ENCODE measurements around the gene TRIO.

The TRIO gene

GRCh38 chr5:14109041-14109747, 33.9 kb upstream of the TRIO start:
- Histone ChIP-seq H3K9ac (ENCODE audit: low read depth in 1 of 2, low read length in 2 of 2) (no peak overlapping the region), H3K9me3 (ENCODE audit: control insufficient read depth in 1 of 2, low read length in 2 of 2) (no peaks in the 10 kb centered on the region), H3K27me3 (ENCODE audit: control insufficient read depth in 1 of 2, insufficient read depth in 2 of 2, low read length in 2 of 2) (no peaks in the 10 kb centered on the region), H3K27ac (ENCODE audit: low read depth, low read length) (no peak overlapping the region), H3K4me1 (ENCODE audit: control insufficient read depth in 1 of 2, insufficient read depth in 2 of 2, low read length in 2 of 2) (peaks cover 10 to 14% of the 10 kb centered on the region in 2 donors), H3K36me3 (ENCODE audit: control insufficient read depth in 1 of 2, insufficient read depth in 2 of 2, low read length in 2 of 2) (no peaks in the 10 kb centered on the region), H3K4me3 (ENCODE audit: low read depth in 1 of 2, low read length in 2 of 2) (no peak overlapping the region)

- Histone ChIP-seq H3K9ac (ENCODE audit: low read depth in 1 of 2, low read length in 2 of 2) (no peak overlapping the region), H3K36me3 (ENCODE audit: control insufficient read depth in 1 of 2, insufficient read depth in 2 of 2, low read length in 2 of 2) (no peaks in the 10 kb centered on the region), H3K27ac (ENCODE audit: low read depth, low read length) (no peak overlapping the region), H3K4me3 (ENCODE audit: low read depth in 1 of 2, low read length in 2 of 2) (no peak overlapping the region), H3K4me1 (ENCODE audit: control insufficient read depth in 1 of 2, insufficient read depth in 2 of 2, low read length in 2 of 2) (peaks cover 10 to 14% of the 10 kb centered on the region in 2 donors), H3K9me3 (ENCODE audit: control insufficient read depth in 1 of 2, low read length in 2 of 2) (no peaks in the 10 kb centered on the region), H3K27me3 (ENCODE audit: control insufficient read depth in 1 of 2, insufficient read depth in 2 of 2, low read length in 2 of 2) (no peaks in the 10 kb centered on the region)
Measured at GRCh38 chr5:14109771-14110170, 33.4 kb upstream of the TRIO start.

- H3K27me3 ChIP-seq (ENCODE audit: control insufficient read depth in 1 of 2, insufficient read depth in 2 of 2, low read length in 2 of 2) = no peaks in the 10 kb centered on the region
- no peak overlapping the region for H3K4me3 ChIP-seq (ENCODE audit: low read depth in 1 of 2, low read length in 2 of 2)
- H3K9ac ChIP-seq (ENCODE audit: low read depth in 1 of 2, low read length in 2 of 2) = no peak overlapping the region
- no peak overlapping the region for H3K27ac ChIP-seq (ENCODE audit: low read depth, low read length)
- H3K4me1 ChIP-seq (ENCODE audit: control insufficient read depth in 1 of 2, insufficient read depth in 2 of 2, low read length in 2 of 2) = peaks cover 10 to 14% of the 10 kb centered on the region in 2 donors
- H3K36me3 ChIP-seq (ENCODE audit: control insufficient read depth in 1 of 2, insufficient read depth in 2 of 2, low read length in 2 of 2) = no peaks in the 10 kb centered on the region
- no peaks in the 10 kb centered on the region for H3K9me3 ChIP-seq (ENCODE audit: control insufficient read depth in 1 of 2, low read length in 2 of 2)
Measured at GRCh38 chr5:14110196-14110595, 32.9 kb upstream of the TRIO start.

GRCh38 chr5:14110680-14111079, 32.5 kb upstream of the TRIO start:
- no peaks in the 10 kb centered on the region for H3K36me3 ChIP-seq (ENCODE audit: control insufficient read depth in 1 of 2, insufficient read depth in 2 of 2, low read length in 2 of 2)
- H3K27ac ChIP-seq (ENCODE audit: low read depth, low read length) = no peak overlapping the region
- H3K27me3 ChIP-seq (ENCODE audit: control insufficient read depth in 1 of 2, insufficient read depth in 2 of 2, low read length in 2 of 2) = no peaks in the 10 kb centered on the region
- no peak overlapping the region for H3K9ac ChIP-seq (ENCODE audit: low read depth in 1 of 2, low read length in 2 of 2)
- peaks cover 10 to 14% of the 10 kb centered on the region in 2 donors for H3K4me1 ChIP-seq (ENCODE audit: control insufficient read depth in 1 of 2, insufficient read depth in 2 of 2, low read length in 2 of 2)
- H3K4me3 ChIP-seq (ENCODE audit: low read depth in 1 of 2, low read length in 2 of 2) = no peak overlapping the region
- no peaks in the 10 kb centered on the region for H3K9me3 ChIP-seq (ENCODE audit: control insufficient read depth in 1 of 2, low read length in 2 of 2)

GRCh38 chr5:14112998-14113652, 30.0 kb upstream of the TRIO start:
- Histone ChIP-seq H3K9me3 (ENCODE audit: control insufficient read depth in 1 of 2, low read length in 2 of 2) (no peaks in the 10 kb centered on the region), H3K27me3 (ENCODE audit: control insufficient read depth in 1 of 2, insufficient read depth in 2 of 2, low read length in 2 of 2) (no peaks in the 10 kb centered on the region), H3K36me3 (ENCODE audit: control insufficient read depth in 1 of 2, insufficient read depth in 2 of 2, low read length in 2 of 2) (no peaks in the 10 kb centered on the region), H3K9ac (ENCODE audit: low read depth in 1 of 2, low read length in 2 of 2) (no peak overlapping the region), H3K4me1 (ENCODE audit: control insufficient read depth in 1 of 2, insufficient read depth in 2 of 2, low read length in 2 of 2) (peaks cover 10 to 14% of the 10 kb centered on the region in 2 donors), H3K4me3 (ENCODE audit: low read depth in 1 of 2, low read length in 2 of 2) (peak overlapping the region in 1 of 2 donors; percentile 16), H3K27ac (ENCODE audit: low read depth, low read length) (no peak overlapping the region)

- Histone ChIP-seq H3K27me3 (ENCODE audit: control insufficient read depth in 1 of 2, insufficient read depth in 2 of 2, low read length in 2 of 2) (no peaks in the 10 kb centered on the region), H3K4me1 (ENCODE audit: control insufficient read depth in 1 of 2, insufficient read depth in 2 of 2, low read length in 2 of 2) (peaks cover 10 to 14% of the 10 kb centered on the region in 2 donors), H3K27ac (ENCODE audit: low read depth, low read length) (no peak overlapping the region), H3K36me3 (ENCODE audit: control insufficient read depth in 1 of 2, insufficient read depth in 2 of 2, low read length in 2 of 2) (no peaks in the 10 kb centered on the region), H3K9ac (ENCODE audit: low read depth in 1 of 2, low read length in 2 of 2) (no peak overlapping the region), H3K4me3 (ENCODE audit: low read depth in 1 of 2, low read length in 2 of 2) (no peak overlapping the region), H3K9me3 (ENCODE audit: control insufficient read depth in 1 of 2, low read length in 2 of 2) (no peaks in the 10 kb centered on the region)
Measured at GRCh38 chr5:14114615-14115251, 28.4 kb upstream of the TRIO start.

- Histone ChIP-seq H3K27ac (ENCODE audit: low read depth, low read length) (no peak overlapping the region), H3K9ac (ENCODE audit: low read depth in 1 of 2, low read length in 2 of 2) (no peak overlapping the region), H3K27me3 (ENCODE audit: control insufficient read depth in 1 of 2, insufficient read depth in 2 of 2, low read length in 2 of 2) (no peaks in the 10 kb centered on the region), H3K36me3 (ENCODE audit: control insufficient read depth in 1 of 2, insufficient read depth in 2 of 2, low read length in 2 of 2) (no peaks in the 10 kb centered on the region), H3K4me3 (ENCODE audit: low read depth in 1 of 2, low read length in 2 of 2) (no peak overlapping the region), H3K4me1 (ENCODE audit: control insufficient read depth in 1 of 2, insufficient read depth in 2 of 2, low read length in 2 of 2) (peaks cover 10 to 14% of the 10 kb centered on the region in 2 donors), H3K9me3 (ENCODE audit: control insufficient read depth in 1 of 2, low read length in 2 of 2) (no peaks in the 10 kb centered on the region)
Measured at GRCh38 chr5:14115323-14115895, 27.7 kb upstream of the TRIO start.

GRCh38 chr5:14118551-14119320, 24.4 kb upstream of the TRIO start:
- Histone ChIP-seq H3K4me3 (ENCODE audit: low read depth in 1 of 2, low read length in 2 of 2) (no peak overlapping the region), H3K9me3 (ENCODE audit: control insufficient read depth in 1 of 2, low read length in 2 of 2) (no peaks in the 10 kb centered on the region), H3K9ac (ENCODE audit: low read depth in 1 of 2, low read length in 2 of 2) (no peak overlapping the region), H3K36me3 (ENCODE audit: control insufficient read depth in 1 of 2, insufficient read depth in 2 of 2, low read length in 2 of 2) (no peaks in the 10 kb centered on the region), H3K27ac (ENCODE audit: low read depth, low read length) (no peak overlapping the region), H3K27me3 (ENCODE audit: control insufficient read depth in 1 of 2, insufficient read depth in 2 of 2, low read length in 2 of 2) (no peaks in the 10 kb centered on the region), H3K4me1 (ENCODE audit: control insufficient read depth in 1 of 2, insufficient read depth in 2 of 2, low read length in 2 of 2) (peaks cover under 1 to 2% of the 10 kb centered on the region in 2 donors)

GRCh38 chr5:14120176-14120575, 23.0 kb upstream of the TRIO start:
- no peak overlapping the region for H3K27ac ChIP-seq (ENCODE audit: low read depth, low read length)
- no peaks in the 10 kb centered on the region for H3K4me1 ChIP-seq (ENCODE audit: control insufficient read depth in 1 of 2, insufficient read depth in 2 of 2, low read length in 2 of 2)
- H3K27me3 ChIP-seq (ENCODE audit: control insufficient read depth in 1 of 2, insufficient read depth in 2 of 2, low read length in 2 of 2) = no peaks in the 10 kb centered on the region
- H3K36me3 ChIP-seq (ENCODE audit: control insufficient read depth in 1 of 2, insufficient read depth in 2 of 2, low read length in 2 of 2) = no peaks in the 10 kb centered on the region
- H3K9me3 ChIP-seq (ENCODE audit: control insufficient read depth in 1 of 2, low read length in 2 of 2) = no peaks in the 10 kb centered on the region
- H3K4me3 ChIP-seq (ENCODE audit: low read depth in 1 of 2, low read length in 2 of 2) = no peak overlapping the region
- H3K9ac ChIP-seq (ENCODE audit: low read depth in 1 of 2, low read length in 2 of 2) = no peak overlapping the region

Measured in duodenal mucosa (tissue), 2 donors.